ENCODE data around the gene ARFGAP1. TPM values are rescaled to one million over a fixed set of nuclear protein-coding genes. Genes with fewer than 3 reads are reported as not detected.

ARFGAP1 gene
- total and polyA plus RNA-seq, 2 donors from 2014 or later: 40.4 to 84.3 TPM

DNA sequence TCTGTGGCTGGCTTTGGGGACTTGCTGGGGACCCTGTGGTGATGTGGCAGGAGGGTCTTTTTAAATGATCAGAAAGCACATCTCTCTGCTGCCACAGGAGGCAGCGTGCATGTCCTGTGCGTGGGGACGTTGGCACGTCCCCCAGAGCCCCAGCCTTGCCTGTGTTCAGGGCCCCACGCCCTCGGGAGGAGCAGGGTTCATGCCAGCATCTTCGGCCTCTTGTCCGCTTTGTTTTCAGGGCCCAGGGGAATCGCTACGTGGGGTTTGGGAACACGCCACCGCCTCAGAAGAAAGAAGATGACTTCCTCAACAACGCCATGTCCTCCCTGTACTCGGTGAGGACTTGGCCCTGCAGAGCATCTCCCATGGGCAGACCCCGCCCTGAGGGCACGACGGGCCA lies 6.0 kb downstream of the ARFGAP1 start:
- H3K4me1 ChIP-seq (ENCODE audit: control insufficient read depth in 2 of 3, insufficient read depth in 2 of 3, low read depth in 1 of 3, low read length in 3 of 3): peaks cover 0 to 9% (median 6%) of the 10 kb centered on the region in 3 donors
- no peak overlapping the region for H3K9ac ChIP-seq (ENCODE audit: low read length in 3 of 3)
- FAIRE-seq (no peak), DNase-seq (peak in 1 of 5 donors; percentile 59)
- no peaks in the 10 kb centered on the region for H3K27me3 ChIP-seq (ENCODE audit: control insufficient read depth, insufficient read depth, low read length)
- H3K4me3 ChIP-seq (ENCODE audit: low read length in 3 of 3): no peak overlapping the region
- intact Hi-C loops (cut with DNase I): no loop called here
- H3K36me3 ChIP-seq (ENCODE audit: control insufficient read depth in 2 of 3, insufficient read depth in 3 of 3, low read length in 3 of 3): peaks cover 0 to 13% (median 10%) of the 10 kb centered on the region in 3 donors
- no peak overlapping the region for H3K27ac ChIP-seq (ENCODE audit: low read depth in 2 of 2, low read length in 2 of 2)
- TF ChIP-seq, protein P1, sequence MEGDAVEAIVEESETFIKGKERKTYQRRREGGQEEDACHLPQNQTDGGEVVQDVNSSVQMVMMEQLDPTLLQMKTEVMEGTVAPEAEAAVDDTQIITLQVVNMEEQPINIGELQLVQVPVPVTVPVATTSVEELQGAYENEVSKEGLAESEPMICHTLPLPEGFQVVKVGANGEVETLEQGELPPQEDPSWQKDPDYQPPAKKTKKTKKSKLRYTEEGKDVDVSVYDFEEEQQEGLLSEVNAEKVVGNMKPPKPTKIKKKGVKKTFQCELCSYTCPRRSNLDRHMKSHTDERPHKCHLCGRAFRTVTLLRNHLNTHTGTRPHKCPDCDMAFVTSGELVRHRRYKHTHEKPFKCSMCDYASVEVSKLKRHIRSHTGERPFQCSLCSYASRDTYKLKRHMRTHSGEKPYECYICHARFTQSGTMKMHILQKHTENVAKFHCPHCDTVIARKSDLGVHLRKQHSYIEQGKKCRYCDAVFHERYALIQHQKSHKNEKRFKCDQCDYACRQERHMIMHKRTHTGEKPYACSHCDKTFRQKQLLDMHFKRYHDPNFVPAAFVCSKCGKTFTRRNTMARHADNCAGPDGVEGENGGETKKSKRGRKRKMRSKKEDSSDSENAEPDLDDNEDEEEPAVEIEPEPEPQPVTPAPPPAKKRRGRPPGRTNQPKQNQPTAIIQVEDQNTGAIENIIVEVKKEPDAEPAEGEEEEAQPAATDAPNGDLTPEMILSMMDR (IDR thresholded peaks at IDR 0.05; ENCODE audit: borderline replicate concordance, extremely low read depth, insufficient read depth): no peak
- no peaks in the 10 kb centered on the region for H3K9me3 ChIP-seq (ENCODE audit: control insufficient read depth in 2 of 3, insufficient read depth in 1 of 3, low read length in 3 of 3)

DNA sequence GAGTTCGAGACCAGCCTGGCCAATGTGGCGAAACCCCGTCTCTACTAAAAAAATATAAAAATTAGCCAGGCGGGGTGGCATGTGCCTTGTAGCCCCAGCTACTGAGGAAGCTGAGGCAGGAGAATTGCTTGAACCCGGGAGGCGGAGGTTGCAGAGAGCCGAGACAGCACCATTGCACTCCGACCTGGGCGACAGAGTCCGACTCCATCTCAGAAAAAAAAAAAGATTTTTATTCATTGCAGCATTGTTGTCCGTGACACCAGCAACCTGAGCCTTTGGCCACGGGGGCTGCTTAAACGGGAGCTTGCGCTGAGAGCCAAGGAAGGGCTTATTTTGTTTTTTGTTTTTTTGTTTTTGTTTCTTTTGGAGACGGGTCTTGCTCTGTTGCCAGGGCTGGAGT lies 7.3 kb downstream of the ARFGAP1 start:
- Histone ChIP-seq H3K9ac (ENCODE audit: low read length in 3 of 3) (no peak overlapping the region), H3K4me1 (ENCODE audit: control insufficient read depth in 2 of 3, insufficient read depth in 2 of 3, low read depth in 1 of 3, low read length in 3 of 3) (no peaks in the 10 kb centered on the region), H3K36me3 (ENCODE audit: control insufficient read depth in 2 of 3, insufficient read depth in 3 of 3, low read length in 3 of 3) (peaks cover 0 to 13% (median 10%) of the 10 kb centered on the region in 3 donors), H3K27me3 (ENCODE audit: control insufficient read depth, insufficient read depth, low read length) (no peaks in the 10 kb centered on the region), H3K9me3 (ENCODE audit: control insufficient read depth in 2 of 3, insufficient read depth in 1 of 3, low read length in 3 of 3) (no peaks in the 10 kb centered on the region), H3K4me3 (ENCODE audit: low read length in 3 of 3) (no peak overlapping the region), H3K27ac (ENCODE audit: low read depth in 2 of 2, low read length in 2 of 2) (no peak overlapping the region)
- intact Hi-C loops (cut with DNase I): no loop called here
- FAIRE-seq (no peak), DNase-seq (no peak)
- TF ChIP-seq, protein P1 (IDR thresholded peaks at IDR 0.05; ENCODE audit: borderline replicate concordance, extremely low read depth, insufficient read depth): no peak

DNA sequence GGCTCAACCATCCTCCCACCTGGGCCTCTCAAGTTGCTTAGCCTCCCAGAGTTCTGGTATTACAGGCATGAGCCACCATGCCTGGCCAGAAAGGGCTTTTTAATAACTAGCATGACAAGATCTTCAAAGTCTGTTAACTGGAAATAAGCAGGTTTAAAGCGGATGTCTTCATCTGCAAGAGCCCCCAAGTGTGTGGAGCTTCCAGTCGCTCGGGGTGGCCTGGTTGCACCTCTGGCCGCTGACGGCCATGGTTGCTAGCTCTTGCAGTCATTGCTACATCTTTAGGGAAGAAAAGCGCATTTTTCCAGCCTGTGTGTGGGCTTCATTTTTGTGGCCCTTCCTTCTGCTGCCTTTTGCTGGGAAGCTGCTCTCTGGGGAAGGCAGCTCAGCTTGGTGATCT lies 7.8 kb downstream of the ARFGAP1 start:
- intact Hi-C loops (cut with DNase I): no loop called here

More for the DNA sequence above, 7.8 kb downstream of the ARFGAP1 start:
- DNase-seq (no peak), FAIRE-seq (no peak)
- TF ChIP-seq, protein P1 (IDR thresholded peaks at IDR 0.05; ENCODE audit: borderline replicate concordance, extremely low read depth, insufficient read depth): no peak
- no peaks in the 10 kb centered on the region for H3K27me3 ChIP-seq (ENCODE audit: control insufficient read depth, insufficient read depth, low read length)
- H3K27ac ChIP-seq (ENCODE audit: low read depth in 2 of 2, low read length in 2 of 2): no peak overlapping the region
- H3K4me1 ChIP-seq (ENCODE audit: control insufficient read depth in 2 of 3, insufficient read depth in 2 of 3, low read depth in 1 of 3, low read length in 3 of 3): no peaks in the 10 kb centered on the region
- no peaks in the 10 kb centered on the region for H3K9me3 ChIP-seq (ENCODE audit: control insufficient read depth in 2 of 3, insufficient read depth in 1 of 3, low read length in 3 of 3)
- H3K9ac ChIP-seq (ENCODE audit: low read length in 3 of 3): no peak overlapping the region
- no peak overlapping the region for H3K4me3 ChIP-seq (ENCODE audit: low read length in 3 of 3)
- H3K36me3 ChIP-seq (ENCODE audit: control insufficient read depth in 2 of 3, insufficient read depth in 3 of 3, low read length in 3 of 3): peaks cover 0 to 13% (median 10%) of the 10 kb centered on the region in 3 donors
